Gastroesophageal sphincter (tissue), 3 donors: ENCODE measurements around the gene KCNQ1OT1.

Experiments used
- EP300 ChIP-seq: sonication (generic); formaldehyde crosslinking; IDR thresholded peaks from one replicate; pipeline ENCODE4 v1.6.1; 2017; ENCODE audit warnings: antibody characterized with exemption, mild to moderate bottlenecking
- POLR2A ChIP-seq, 2 donors: fragments of 450-650 bp; IDR thresholded peaks; one replicate each; pipeline ENCODE4 v1.6.1; 2017; ENCODE audit warnings: antibody characterized with exemption in 2 of 2, mild to moderate bottlenecking in 2 of 2, moderate library complexity in 1 of 2
- POLR2AphosphoS5 ChIP-seq: sonication (generic); formaldehyde crosslinking; IDR thresholded peaks from one replicate; pipeline ENCODE4 v1.6.1; 2017; ENCODE audit warnings: antibody characterized with exemption
- TF ChIP-seq, protein P1 (sequence below), 4 experiments: fragments of 200-600 bp in 2 of 4; fragments of 450-650 bp in 2 of 4; sonication (generic) in 1 of 4; IDR thresholded peaks; one replicate each; pipeline ENCODE4 v1.5.1; 2017 to 2019; ENCODE audit warnings: antibody characterized with exemption in 4 of 4, mild to moderate bottlenecking in 2 of 4, moderate library complexity in 2 of 4

DNA sequence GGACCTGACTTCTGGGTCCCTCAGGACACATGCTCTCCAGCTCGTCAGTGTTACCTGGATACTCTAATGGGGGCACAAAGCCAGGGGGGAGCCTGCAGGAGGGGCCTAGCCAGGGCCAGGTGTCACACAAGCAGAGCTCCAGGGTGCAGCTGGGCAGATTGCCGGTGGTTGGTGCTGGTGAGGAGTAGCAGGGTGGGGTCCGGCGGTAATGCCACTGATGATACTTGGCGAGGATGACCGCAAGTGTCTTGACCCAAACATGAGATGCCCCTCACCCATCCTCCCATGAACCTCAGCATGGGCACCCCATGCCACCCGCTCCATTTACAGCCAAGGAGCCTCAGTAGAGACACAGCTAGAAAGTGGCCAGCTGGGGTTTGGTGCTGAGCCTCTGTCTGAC is 15.1 kb upstream of the KCNQ1OT1 start:
- TF ChIP-seq POLR2A (IDR thresholded peaks at IDR 0.05), result no peak
- TF ChIP-seq, protein P1, sequence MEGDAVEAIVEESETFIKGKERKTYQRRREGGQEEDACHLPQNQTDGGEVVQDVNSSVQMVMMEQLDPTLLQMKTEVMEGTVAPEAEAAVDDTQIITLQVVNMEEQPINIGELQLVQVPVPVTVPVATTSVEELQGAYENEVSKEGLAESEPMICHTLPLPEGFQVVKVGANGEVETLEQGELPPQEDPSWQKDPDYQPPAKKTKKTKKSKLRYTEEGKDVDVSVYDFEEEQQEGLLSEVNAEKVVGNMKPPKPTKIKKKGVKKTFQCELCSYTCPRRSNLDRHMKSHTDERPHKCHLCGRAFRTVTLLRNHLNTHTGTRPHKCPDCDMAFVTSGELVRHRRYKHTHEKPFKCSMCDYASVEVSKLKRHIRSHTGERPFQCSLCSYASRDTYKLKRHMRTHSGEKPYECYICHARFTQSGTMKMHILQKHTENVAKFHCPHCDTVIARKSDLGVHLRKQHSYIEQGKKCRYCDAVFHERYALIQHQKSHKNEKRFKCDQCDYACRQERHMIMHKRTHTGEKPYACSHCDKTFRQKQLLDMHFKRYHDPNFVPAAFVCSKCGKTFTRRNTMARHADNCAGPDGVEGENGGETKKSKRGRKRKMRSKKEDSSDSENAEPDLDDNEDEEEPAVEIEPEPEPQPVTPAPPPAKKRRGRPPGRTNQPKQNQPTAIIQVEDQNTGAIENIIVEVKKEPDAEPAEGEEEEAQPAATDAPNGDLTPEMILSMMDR (IDR thresholded peaks at IDR 0.05), result no peak
- no peak for TF ChIP-seq POLR2AphosphoS5
- no peak for TF ChIP-seq EP300
